ENCODE data around the gene ZIC4.

The ZIC4 gene

GRCh38 chr3:147405231-147406027 is 914 bp downstream of the ZIC4 start:
- no peak for DNase-seq (ENCODE audit: low read depth in 3 of 3)

GRCh38 chr3:147404800-147405230 is 1.5 kb downstream of the ZIC4 start:
- DNase-seq (ENCODE audit: low read depth in 3 of 3) = no peak

- DNase-seq (ENCODE audit: low read depth in 3 of 3) = no peak
These were observed 2.1 kb downstream of the ZIC4 start for GRCh38 chr3:147404000-147404799.

- no peak for DNase-seq (ENCODE audit: low read depth in 3 of 3)
These were observed 2.8 kb downstream of the ZIC4 start for GRCh38 chr3:147403511-147403910.

GRCh38 chr3:147402159-147402558 is 4.2 kb downstream of the ZIC4 start:
- DNase-seq (ENCODE audit: low read depth in 3 of 3) = no peak

GRCh38 chr3:147401421-147401820 is 4.9 kb downstream of the ZIC4 start:
- no peak for DNase-seq (ENCODE audit: low read depth in 3 of 3)

GRCh38 chr3:147400999-147401398 is 5.3 kb downstream of the ZIC4 start:
- DNase-seq (ENCODE audit: low read depth in 3 of 3) = no peak

GRCh38 chr3:147400111-147400510 is 6.2 kb downstream of the ZIC4 start:
- no peak for DNase-seq (ENCODE audit: low read depth in 3 of 3)

GRCh38 chr3:147398813-147399534 is 7.4 kb downstream of the ZIC4 start:
- no peak for DNase-seq (ENCODE audit: low read depth in 3 of 3)

- DNase-seq (ENCODE audit: low read depth in 3 of 3) = no peak
These were observed 8.2 kb downstream of the ZIC4 start for GRCh38 chr3:147397875-147398812.

- no peak for DNase-seq (ENCODE audit: low read depth in 3 of 3)
These were observed 9.0 kb downstream of the ZIC4 start for GRCh38 chr3:147397155-147397874.

- DNase-seq (ENCODE audit: low read depth in 3 of 3) = no peak
These were observed 9.7 kb downstream of the ZIC4 start for GRCh38 chr3:147396712-147397046.

- DNase-seq (ENCODE audit: low read depth in 3 of 3) = no peak
These were observed 10.2 kb downstream of the ZIC4 start for GRCh38 chr3:147395899-147396711.

- DNase-seq (ENCODE audit: low read depth in 3 of 3) = no peak
These were observed 11.5 kb downstream of the ZIC4 start for GRCh38 chr3:147394884-147395225.

- DNase-seq (ENCODE audit: low read depth in 3 of 3) = no peak
These were observed 12.1 kb downstream of the ZIC4 start for GRCh38 chr3:147393943-147394883.

GRCh38 chr3:147393261-147393942 is 12.9 kb downstream of the ZIC4 start:
- DNase-seq (ENCODE audit: low read depth in 3 of 3) = no peak

- no peak for DNase-seq (ENCODE audit: low read depth in 3 of 3)
These were observed 13.8 kb downstream of the ZIC4 start for GRCh38 chr3:147392625-147392946.

Data from stimulated activated CD4-positive, alpha-beta T cell treated with anti-CD3 and anti-CD28 coated beads, TNF-alpha, amount 100 ng/mL, for 4 hours (primary cell).